HG02884 (cell line): Measurements from ENCODE around the gene AUNIP.

ENCODE experiments used
- ATAC-seq: cut with Tn5 transposase; IDR thresholded peaks from one replicate; pipeline ENCODE4 v1.9.1; 2021; ENCODE audit warnings: mild to moderate bottlenecking, moderate library complexity; ENCODE audit not compliant: unreplicated experiment

AUNIP gene

GRCh38 chr1:25811384-25812082, 47.7 kb downstream of the AUNIP start:
- ATAC-seq, result no peak

GRCh38 chr1:25810341-25811299, 48.6 kb downstream of the AUNIP start:
- no peak for ATAC-seq

GRCh38 chr1:25809929-25810328, 49.3 kb downstream of the AUNIP start:
- no peak for ATAC-seq

GRCh38 chr1:25809283-25809926, 49.9 kb downstream of the AUNIP start:
- no peak for ATAC-seq

GRCh38 chr1:25808481-25809244, 50.6 kb downstream of the AUNIP start:
- no peak for ATAC-seq

GRCh38 chr1:25807480-25808390, 51.5 kb downstream of the AUNIP start:
- ATAC-seq, result no peak

DNA sequence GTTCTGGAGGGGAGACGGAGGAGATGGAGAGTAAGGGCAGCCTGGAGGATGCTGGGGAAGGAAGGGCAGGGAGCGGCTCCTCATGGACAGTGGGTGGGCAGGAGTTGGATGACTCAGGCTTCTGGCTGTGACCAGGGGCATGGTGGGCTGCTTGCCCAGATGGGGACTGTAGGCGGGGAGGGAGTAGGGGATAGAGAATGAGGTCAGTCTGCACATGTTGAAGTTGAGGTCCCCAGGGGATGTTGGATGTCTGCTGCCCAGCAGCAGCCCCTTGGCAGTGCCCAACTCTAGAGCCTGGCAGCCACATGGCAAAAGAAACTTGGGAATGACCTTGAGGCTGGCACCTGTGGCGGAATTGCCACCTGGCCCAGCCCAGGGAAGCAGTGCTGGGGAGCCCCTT, 52.8 kb downstream of the AUNIP start:
- ATAC-seq, result no peak

- ATAC-seq, result no peak
Observed at GRCh38 chr1:25805863-25806225, 53.4 kb downstream of the AUNIP start.

DNA sequence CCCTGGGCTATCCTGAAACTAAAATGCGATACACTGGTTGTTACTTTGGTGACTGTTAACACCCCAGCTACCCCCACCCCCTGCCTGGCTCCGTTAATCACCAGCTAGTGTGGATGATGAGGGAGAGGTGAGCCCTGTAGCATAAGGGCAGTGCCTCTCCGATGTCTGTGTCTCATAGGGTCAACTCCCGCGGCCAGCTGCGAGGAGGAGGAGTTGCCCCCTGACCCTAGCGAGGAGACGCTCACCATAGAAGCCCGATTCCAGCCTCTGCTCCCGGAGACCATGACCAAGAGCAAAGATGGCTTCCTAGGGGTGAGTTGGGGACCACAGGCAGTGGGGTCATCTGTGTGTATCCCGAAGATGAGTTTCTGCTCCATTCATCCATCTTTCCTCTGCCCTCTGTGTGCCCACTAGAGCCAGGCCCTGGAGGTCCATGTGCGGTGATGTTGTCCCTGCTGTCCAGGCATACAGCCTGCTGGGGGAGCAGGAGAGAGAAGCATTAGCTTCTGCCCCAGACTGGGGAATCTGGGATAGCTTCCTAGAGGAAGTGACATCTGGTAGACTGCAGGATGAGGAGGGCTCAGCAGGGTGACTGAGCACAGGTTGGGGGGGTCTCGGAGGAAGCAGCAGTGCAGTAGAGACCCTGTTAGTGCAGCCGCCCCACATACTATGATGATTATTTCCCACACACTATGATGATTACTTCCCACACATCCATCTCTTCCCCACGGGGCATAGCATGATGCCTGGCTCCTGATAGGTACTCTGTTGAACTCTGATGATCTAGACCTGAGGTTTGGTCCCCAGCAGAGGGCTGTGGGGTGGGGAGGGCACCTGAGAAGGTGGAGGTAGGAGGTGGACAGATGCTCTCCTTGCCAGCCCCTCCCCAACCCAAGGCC, 54.0 kb downstream of the AUNIP start:
- ATAC-seq, result no peak

DNA sequence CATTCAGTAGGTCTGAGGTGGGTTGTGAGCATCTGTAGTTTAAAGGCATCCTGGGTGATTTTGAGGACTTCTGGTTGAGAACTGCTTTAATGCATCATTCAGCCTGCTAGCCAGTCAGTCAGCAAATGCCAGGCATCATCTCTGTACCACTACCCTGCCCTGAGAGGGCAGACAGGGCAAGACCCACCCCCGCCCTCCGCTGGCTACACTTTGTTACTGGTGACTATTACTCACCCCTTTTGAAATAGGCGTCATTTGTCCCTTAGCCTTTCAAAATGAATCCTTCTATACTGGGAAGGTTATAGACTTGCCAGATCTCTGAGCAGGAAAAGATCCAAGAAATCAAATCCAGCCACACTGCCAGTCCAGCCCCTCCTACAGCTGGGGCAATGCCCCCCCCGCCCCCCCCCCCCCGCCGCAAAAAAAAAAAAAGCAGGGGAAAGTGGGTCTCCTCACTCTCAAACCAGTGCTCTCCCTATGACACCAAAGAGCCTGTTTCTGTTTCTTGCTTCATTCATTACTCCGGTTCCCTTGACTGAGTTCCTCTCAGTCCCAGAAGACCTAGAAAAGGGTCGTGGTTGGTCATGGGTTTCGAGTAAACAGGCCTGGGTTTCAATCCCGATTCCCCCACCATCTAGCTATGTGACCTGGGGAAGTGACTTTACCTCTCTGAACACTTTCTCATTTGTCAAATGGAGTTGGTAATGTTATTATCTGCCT, 54.9 kb downstream of the AUNIP start:
- no peak for ATAC-seq

GRCh38 chr1:25803368-25803767, 55.9 kb downstream of the AUNIP start:
- ATAC-seq, result no peak

- ATAC-seq, result no peak
Observed at GRCh38 chr1:25802915-25803314, 56.3 kb downstream of the AUNIP start.

- ATAC-seq, result no peak
Observed at GRCh38 chr1:25800703-25801377, 58.4 kb downstream of the AUNIP start.

DNA sequence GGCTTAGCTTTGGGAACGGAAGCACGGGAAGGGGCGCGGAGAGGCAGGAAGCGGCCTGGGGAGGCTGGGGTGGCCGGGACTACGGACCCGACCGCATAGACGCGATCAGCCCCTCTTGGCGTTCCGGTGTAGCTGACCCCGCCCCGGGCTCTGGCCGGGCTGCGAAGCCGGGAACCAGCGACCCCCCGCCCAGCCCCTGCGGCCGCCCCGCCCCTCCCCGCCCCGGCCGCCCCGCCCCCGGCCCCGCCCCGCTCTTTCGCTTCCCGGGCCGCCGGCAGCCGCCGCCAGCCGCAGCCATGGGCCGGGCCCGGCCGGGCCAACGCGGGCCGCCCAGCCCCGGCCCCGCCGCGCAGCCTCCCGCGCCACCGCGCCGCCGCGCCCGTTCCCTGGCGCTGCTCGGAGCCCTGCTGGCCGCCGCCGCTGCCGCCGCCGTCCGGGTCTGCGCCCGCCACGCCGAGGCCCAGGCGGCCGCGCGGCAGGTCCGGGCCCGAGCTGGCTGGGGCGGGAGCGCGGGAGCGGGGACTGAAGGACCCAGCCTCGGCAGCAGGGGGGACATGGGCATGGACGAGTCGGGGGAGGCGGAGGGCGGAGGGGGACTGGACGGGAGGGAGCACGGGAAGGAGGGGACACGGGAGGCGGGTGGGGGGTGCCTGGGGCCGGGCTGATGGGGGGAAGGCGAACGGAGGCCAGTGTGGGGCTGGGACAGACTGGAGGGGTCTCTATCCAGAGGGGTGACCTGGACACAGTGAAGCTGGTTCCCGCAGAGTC, 59.1 kb downstream of the AUNIP start, which contains the start of gene SELENON:
TSS of gene SELENON (plus strand) at position 259 of the 768 bp plus-strand sequence. CDS start at position 297, 38 bp downstream.
- ATAC-seq, result no peak

GRCh38 chr1:25799352-25799934, 59.8 kb downstream of the AUNIP start:
- no peak for ATAC-seq

GRCh38 chr1:25798666-25799351, 60.4 kb downstream of the AUNIP start:
- no peak for ATAC-seq
